Measurements from ENCODE around the gene RPS3A. TPM values are rescaled to one million over a fixed set of nuclear protein-coding genes. Genes with fewer than 3 reads are reported as not detected.
A peak's percentile ranks its signal among the peaks of the same experiment; 100 is the strongest.

Gene RPS3A
- total and polyA plus RNA-seq, 2 of the 13 experiments (the other 11 are each of a cell fraction or from before 2014, with no cell fraction given), result 3,332 to 3,626 TPM

DNA sequence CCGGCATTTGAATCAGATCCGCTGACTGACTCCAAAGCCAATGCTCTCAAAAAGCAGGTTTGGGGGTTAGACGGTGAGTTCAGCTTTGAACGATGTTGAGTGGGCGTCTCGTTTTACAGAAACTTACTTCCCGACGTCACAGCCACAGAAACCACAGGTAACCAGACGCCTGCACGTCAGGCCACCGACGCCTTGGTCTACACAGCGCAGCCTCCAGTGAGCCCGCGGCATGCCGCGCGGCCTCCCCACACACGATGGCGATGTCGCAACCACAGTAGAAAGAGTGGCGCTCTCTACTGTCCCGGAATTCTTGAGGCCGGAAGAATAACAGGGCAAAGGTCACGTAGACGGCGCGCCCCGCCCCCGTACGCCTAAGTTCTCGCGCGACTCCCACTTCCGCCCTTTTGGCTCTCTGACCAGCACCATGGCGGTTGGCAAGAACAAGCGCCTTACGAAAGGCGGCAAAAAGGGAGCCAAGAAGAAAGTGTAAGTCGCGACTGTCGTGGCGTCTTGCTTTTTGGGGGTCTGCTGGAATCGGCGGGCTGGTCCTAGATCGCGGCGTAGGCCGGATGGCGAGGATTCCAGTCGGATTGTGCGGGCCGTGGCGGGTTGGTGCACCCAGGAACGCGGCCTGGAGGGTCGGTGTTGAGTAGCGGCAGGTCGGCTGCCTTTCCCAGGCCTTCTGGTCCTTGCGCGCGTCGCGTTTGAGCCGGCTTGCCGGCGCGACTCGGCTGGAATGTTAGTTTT is at the start of gene RPS3A (continued):
- TF ChIP-seq, protein P1, sequence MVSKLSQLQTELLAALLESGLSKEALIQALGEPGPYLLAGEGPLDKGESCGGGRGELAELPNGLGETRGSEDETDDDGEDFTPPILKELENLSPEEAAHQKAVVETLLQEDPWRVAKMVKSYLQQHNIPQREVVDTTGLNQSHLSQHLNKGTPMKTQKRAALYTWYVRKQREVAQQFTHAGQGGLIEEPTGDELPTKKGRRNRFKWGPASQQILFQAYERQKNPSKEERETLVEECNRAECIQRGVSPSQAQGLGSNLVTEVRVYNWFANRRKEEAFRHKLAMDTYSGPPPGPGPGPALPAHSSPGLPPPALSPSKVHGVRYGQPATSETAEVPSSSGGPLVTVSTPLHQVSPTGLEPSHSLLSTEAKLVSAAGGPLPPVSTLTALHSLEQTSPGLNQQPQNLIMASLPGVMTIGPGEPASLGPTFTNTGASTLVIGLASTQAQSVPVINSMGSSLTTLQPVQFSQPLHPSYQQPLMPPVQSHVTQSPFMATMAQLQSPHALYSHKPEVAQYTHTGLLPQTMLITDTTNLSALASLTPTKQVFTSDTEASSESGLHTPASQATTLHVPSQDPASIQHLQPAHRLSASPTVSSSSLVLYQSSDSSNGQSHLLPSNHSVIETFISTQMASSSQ (IDR thresholded peaks at IDR 0.05; ENCODE audit: low read depth), result peak; percentile 64; the same call in 1 of the 2 replicates
- TF ChIP-seq, protein P1 (CRISPR knock-in tag; IDR thresholded peaks at IDR 0.05; ENCODE audit: borderline replicate concordance), result peak; percentile 88
- peak; percentile 59 for TF ChIP-seq TAF15 (IDR thresholded peaks at IDR 0.05; ENCODE audit: low read depth, low read length, poor library complexity, severe bottlenecking)
- TF ChIP-seq ZNF354B (CRISPR knock-in tag; IDR thresholded peaks at IDR 0.05), result peak; percentile 88
- TF ChIP-seq SRSF9 (IDR thresholded peaks at IDR 0.05; ENCODE audit: borderline replicate concordance, insufficient read depth, low read depth, low read length, poor library complexity, severe bottlenecking), result no peak
- TF ChIP-seq, protein P2, sequence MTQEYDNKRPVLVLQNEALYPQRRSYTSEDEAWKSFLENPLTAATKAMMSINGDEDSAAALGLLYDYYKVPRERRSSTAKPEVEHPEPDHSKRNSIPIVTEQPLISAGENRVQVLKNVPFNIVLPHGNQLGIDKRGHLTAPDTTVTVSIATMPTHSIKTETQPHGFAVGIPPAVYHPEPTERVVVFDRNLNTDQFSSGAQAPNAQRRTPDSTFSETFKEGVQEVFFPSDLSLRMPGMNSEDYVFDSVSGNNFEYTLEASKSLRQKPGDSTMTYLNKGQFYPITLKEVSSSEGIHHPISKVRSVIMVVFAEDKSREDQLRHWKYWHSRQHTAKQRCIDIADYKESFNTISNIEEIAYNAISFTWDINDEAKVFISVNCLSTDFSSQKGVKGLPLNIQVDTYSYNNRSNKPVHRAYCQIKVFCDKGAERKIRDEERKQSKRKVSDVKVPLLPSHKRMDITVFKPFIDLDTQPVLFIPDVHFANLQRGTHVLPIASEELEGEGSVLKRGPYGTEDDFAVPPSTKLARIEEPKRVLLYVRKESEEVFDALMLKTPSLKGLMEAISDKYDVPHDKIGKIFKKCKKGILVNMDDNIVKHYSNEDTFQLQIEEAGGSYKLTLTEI (CRISPR knock-in tag; conservative IDR thresholded peaks at IDR 0.05), result no peak
- TF ChIP-seq ZNF232 (CRISPR knock-in tag; IDR thresholded peaks at IDR 0.05; ENCODE audit: borderline replicate concordance), result peak; percentile 87
- TF ChIP-seq ZBTB4 (CRISPR knock-in tag; IDR thresholded peaks at IDR 0.05; ENCODE audit: borderline replicate concordance), result peak; percentile 94
- peak; percentile 51; the same call in 1 of the 2 replicates for TF ChIP-seq NCOA1 (CRISPR knock-in tag; IDR thresholded peaks at IDR 0.05)
- TF ChIP-seq FOXO1 (CRISPR knock-in tag; IDR thresholded peaks at IDR 0.05), result peak; percentile 75
- TF ChIP-seq ZSCAN21 (CRISPR knock-in tag; IDR thresholded peaks at IDR 0.05; ENCODE audit: borderline replicate concordance), result peak; percentile 94
- TF ChIP-seq, protein P3, sequence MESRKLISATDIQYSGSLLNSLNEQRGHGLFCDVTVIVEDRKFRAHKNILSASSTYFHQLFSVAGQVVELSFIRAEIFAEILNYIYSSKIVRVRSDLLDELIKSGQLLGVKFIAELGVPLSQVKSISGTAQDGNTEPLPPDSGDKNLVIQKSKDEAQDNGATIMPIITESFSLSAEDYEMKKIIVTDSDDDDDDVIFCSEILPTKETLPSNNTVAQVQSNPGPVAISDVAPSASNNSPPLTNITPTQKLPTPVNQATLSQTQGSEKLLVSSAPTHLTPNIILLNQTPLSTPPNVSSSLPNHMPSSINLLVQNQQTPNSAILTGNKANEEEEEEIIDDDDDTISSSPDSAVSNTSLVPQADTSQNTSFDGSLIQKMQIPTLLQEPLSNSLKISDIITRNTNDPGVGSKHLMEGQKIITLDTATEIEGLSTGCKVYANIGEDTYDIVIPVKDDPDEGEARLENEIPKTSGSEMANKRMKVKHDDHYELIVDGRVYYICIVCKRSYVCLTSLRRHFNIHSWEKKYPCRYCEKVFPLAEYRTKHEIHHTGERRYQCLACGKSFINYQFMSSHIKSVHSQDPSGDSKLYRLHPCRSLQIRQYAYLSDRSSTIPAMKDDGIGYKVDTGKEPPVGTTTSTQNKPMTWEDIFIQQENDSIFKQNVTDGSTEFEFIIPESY (CRISPR knock-in tag; IDR thresholded peaks at IDR 0.05), result peak; percentile 77
- peak; percentile 79; the same call in 1 of the 2 replicates for TF ChIP-seq NFATC3 (CRISPR knock-in tag; IDR thresholded peaks at IDR 0.05)
- peak; percentile 64; the same call in 1 of the 2 replicates for TF ChIP-seq HES4 (CRISPR knock-in tag; IDR thresholded peaks at IDR 0.05; ENCODE audit: borderline replicate concordance)
- no peak for TF ChIP-seq SRSF4 (IDR thresholded peaks at IDR 0.05; ENCODE audit: low read depth, low read length, poor library complexity, severe bottlenecking)
- TF ChIP-seq ZSCAN9 (CRISPR knock-in tag; IDR thresholded peaks at IDR 0.05; ENCODE audit: borderline replicate concordance), result peak; percentile 71; the same call in 1 of the 2 replicates
- no peak for TF ChIP-seq ATAD3A (CRISPR knock-in tag; IDR thresholded peaks at IDR 0.05)
